HG03159 (cell line): ENCODE data around the gene TSC2.
"Not testable (repeated sequence)": the region's sequence is repeated elsewhere in the genome, so short reads cannot be mapped to it uniquely, and the experiment has no call there.

Experiments used
- ATAC-seq: cut with Tn5 transposase; IDR thresholded peaks from one replicate; pipeline ENCODE4 v1.9.1; 2021; ENCODE audit warnings: mild to moderate bottlenecking, moderate library complexity; ENCODE audit not compliant: unreplicated experiment

TSC2 gene

DNA sequence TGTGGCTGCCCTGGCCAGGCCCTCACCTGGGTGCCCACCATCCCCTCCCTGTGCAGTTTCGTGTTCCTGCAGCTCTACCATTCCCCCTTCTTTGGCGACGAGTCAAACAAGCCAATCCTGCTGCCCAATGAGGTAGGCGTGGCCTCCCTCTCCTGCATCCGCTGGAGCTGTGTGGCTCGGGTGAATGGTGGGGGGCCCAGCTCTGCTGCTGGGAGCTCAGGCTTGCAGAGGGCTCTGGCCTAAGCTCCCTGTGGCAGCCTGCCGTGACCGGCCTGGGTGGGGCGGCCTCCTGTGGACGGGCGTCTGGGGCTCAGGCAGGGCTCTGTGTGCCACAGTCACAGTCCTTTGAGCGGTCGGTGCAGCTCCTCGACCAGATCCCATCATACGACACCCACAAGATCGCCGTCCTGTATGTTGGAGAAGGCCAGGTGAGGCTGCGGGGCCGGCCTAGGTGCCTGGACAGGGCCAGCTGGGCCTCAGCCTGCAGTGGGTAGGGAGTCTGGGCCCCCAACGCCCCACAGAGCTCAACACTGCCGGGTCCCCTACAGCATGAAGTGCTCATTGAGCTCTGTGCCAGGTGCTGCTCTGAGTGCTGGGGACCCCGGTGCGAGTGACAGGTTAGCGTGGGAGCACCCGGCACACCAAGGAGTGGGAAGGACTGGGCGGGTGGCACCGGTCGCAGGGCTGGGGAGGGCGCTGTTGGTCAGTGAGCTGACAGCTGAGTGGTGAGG, 37.3 kb downstream of the TSC2 start:
- ATAC-seq = no peak

DNA sequence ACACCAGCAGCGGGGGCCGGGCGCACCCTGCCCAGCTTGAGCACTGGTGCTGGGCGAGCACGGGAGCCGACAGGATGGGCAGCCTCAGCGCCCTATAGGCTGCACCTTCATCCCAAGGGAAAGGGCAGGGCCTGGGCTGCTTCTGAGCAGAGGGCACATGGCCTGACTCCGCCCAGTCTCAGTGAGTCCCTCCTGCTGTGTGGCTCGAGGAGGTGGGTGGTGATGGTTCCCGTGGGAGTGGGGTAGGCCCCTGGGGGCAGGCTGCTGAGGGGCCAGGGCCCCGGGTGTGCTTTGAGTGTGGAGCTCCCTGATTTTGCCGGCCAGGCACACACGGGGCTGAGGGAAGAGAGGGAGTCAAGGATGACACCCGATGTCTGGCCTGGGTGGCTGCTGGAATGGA, 37.9 kb downstream of the TSC2 start:
- no peak for ATAC-seq

DNA sequence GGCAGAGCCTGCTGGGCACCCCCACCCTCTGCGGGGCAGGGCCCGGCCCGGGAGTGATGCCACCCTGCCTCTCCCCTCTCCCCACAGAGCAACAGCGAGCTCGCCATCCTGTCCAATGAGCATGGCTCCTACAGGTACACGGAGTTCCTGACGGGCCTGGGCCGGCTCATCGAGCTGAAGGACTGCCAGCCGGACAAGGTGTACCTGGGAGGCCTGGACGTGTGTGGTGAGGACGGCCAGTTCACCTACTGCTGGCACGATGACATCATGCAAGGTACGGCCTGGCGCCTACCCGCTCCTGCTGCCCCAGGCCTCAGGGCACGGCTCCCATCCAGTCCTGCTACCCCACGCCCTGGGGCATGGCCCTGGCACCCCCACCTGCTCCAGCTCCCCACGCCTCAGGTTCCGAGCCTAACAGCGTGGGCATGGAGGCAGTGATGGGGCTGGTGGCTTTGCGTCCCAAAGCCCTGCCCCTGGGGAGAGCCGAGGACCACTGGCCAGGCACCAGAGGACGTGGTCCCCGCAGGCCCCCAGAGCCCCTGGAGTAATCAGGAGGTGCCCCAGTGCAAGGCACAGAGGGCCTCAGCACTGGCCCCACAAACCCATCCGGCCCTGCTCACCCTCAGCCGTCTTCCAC, 38.4 kb downstream of the TSC2 start:
- ATAC-seq = no peak

DNA sequence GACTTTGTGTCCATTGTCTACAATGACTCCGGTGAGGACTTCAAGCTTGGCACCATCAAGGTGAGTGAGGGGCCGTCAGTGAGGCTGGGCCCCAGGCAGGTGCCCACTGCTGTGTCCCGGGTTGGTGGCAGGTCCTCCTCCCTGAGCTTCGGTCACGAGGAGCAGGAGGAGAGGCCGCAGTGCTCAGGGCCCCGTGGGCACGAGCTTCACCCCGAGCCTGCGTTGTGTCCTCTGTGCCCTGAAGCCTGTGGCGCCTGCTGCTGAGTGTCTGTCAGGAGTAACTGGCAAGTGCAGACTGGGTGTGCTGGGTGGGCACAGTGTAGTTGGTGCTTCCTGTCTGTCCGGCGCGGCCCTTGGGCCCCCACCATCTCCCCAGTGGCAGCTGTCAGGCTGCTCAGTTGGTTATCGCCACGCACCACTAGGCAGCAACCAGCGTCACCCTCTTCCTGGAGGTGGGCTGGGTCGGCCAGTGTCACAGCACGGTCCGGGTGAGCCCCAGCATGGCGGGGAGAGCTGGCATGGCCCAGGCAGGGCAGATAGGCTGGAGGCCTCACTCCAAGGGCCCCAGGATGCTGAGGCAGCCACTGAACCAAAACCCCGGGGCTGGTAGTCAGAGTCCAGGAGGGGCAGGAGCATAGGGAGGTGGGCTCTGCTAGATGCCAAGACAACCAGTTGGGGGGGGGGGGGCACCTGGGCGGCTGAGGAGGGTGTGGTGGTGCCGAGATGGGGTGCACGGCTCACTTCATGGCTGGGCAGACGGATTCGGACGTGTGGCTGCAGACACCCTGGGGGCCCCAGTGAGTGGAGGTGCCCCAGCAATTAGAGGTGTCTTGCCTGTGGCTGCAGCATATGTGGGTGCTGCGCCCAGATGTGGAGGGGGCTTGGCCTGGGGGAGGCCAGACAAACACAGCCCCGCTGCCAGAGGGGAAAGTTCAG, 39.3 kb downstream of the TSC2 start:
- ATAC-seq = no peak

DNA sequence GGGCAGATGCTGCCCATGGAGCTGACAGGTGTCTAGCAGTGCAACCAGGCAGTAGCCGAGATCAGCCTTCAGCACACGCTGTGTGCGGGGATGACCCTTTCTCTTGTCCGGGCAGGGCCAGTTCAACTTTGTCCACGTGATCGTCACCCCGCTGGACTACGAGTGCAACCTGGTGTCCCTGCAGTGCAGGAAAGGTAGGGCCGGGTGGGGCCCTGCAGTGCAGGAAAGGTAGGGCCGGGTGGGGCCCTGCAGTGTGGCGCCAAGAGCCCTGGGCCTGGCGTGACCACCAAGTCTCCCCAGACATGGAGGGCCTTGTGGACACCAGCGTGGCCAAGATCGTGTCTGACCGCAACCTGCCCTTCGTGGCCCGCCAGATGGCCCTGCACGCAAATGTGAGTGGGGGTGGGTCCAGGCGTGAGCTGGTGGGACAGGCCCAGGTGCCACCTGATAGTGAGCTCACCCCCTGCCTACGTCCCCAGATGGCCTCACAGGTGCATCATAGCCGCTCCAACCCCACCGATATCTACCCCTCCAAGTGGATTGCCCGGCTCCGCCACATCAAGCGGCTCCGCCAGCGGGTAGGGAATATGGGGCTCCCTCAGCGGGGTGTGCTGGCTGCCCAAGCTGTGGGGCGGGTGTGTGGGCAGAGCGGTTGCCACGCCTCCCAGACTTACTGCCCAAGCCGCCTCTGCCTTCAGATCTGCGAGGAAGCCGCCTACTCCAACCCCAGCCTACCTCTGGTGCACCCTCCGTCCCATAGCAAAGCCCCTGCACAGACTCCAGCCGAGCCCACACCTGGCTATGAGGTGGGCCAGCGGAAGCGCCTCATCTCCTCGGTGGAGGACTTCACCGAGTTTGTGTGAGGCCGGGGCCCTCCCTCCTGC, 40.2 kb downstream of the TSC2 start:
- ATAC-seq = no peak

DNA sequence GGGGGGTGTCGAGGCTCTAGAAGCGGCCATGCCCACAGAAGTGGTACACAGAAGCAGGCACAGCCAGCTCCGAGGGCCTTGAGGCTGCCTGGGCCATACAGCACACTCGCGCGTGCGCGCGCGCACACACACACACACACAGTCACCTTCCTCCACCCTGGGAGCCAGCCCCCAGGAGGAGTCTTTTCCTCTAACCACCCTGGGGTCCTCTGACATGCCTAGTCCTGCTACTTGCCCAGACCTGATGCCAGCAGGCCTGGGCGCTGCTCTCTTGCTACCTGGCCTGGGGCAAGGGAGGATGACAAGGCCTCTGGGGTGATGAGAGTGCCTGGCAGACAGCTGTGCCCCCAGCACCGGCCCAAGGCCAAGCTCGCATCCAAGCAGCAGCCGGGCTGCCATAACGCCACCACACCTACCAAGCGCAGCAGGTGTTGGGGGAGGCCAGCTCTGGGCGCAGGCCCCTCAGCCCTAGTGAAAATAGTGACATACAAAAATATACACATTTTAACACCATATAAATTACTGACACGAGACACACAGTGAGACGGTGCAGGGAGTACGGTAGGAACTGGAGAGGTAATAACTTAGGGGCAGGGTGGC, 41.1 kb downstream of the TSC2 start:
- ATAC-seq = no peak

DNA sequence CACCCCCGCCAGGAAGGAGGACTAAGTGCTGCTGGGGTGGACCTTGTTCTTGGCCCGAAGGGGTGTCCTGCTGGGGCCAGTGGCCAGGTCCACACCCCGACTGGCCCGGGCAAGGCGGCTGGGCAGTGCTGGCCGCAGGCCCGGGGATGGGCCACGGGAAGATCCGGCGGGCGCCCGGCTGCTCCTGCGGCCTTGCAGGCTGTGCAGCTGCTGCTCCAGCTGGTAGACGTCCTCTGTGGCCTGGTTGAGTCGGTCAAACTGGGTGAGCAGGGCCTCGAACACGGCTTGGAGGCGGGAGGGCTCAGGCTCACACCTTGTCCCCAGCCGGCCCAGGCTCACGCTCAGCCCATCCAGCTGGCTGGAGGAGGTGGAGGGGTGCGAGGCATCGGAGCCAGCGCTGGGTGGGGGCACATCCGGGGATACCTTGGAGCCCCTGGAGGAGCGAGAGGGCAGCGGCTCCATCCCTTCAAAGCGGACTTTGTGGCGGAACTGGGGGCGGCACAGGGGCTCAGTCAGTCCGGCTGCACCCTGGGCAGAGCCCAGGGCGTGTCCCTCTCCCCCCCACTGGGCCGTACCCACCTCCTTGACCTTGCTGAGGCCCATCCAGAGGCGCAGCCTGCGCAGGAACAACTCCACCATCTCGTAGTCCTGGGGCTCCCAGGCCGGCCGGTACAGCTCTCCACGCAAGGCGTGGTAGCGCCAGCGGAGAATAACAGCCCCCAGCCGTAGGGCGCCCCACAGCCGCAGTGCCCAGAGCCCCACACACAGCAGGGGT, 42.1 kb downstream of the TSC2 start:
- ATAC-seq = no peak

DNA sequence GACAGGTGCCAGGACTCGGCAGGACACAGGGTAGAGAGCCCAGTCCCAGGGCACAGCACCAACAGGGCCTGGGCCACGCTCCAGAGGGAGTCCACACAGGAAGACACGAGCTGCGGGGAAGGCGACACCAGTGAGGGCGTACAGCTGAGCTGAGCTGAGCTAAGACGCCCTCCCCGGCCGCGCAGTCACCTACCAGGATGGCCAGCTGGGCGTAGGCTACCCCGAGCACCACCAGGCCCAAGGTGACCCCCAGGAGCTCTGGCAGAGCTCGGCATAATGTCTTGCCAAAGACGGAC, 42.6 kb downstream of the TSC2 start:
- ATAC-seq = no peak

DNA sequence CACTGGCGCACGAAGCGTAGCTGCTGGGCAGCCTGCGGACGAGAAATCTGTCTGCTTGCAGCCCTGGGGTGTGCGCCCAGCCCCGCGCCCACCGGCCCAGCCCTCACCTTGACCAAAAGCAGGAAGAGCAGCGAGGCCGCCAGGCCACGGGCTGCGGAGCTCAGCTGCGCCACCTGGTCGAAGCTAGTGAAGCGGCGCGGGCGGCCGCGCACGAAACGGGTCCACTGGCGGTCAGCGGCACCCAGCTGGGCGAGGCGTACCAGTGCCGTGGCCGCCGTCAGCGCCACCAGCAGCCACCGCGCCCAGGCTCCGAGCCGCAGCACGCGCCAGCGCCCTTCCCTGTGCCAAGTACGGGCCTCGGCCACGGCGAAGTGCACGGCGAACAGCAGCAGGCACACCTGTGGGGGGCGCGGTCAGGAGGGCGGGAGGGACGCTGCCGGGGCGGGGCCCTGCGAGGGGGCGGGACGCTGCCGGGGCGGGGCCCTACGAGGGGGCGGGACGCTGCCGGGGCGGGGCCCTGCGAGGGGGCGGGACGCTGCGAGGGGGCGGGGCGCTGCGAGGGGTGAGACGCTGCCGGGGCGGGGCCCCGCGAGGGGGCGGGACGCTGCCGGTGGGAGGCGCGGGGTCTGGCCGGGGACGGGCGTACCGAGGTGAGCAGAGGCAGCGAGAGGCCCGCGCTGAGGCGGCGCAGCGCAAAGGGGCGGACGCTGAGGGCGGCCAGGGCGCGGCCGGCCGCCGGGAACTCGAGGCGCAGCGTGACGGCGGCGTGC, 43.2 kb downstream of the TSC2 start:
- no peak for ATAC-seq

DNA sequence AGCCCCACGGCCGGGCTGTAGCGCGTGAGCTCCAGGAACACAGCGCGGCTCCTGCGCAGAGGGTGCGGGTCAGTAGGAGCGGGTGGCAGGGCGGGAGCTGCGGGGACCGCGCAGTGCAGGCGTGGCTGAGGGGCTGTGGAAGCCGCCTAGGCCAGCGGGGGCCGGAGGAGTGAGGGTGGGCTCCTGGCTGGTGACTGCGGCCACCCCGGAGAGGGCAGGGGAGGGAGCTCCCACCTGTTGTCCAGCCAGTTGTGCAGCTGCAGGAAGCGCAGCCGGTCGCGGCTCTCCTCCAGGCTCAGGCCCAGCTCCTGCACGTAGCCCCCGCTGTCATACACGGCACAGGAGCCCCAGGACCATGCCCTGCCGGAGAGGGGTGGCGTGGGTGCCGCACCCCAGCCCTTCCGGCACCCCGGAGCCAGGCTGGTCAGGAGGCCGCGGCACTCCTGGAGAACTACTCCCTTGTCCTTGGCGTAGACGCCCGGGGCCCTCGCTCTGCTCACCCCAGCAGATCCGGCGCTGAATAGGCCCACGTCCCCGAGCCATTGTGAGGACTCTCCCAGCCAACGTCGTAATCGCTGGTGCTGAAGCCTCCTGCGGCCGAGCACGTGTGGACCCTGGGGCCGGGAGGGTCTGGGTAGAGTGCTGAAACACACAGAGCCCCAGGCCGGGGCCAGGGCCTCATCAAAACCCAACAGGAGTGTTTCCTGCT, 43.9 kb downstream of the TSC2 start:
- no peak for ATAC-seq

DNA sequence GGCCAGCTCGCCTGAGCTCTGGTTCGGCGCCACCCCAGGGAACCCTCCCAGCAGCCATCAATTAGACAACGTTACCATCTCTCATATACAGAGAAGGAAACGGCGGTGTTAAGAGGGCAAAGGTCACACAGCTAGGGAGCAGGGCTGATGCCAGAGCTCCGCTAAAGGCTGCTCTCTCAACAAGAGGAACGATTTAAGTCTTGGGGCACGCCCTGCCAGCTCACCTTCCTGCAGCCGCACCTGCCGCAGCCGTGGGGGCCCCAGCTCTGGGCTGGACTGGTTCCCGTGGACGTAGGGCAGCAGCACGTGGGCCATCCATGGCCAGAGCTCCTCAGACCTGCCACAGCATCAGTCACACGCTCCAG, 44.5 kb downstream of the TSC2 start:
- no peak for ATAC-seq

DNA sequence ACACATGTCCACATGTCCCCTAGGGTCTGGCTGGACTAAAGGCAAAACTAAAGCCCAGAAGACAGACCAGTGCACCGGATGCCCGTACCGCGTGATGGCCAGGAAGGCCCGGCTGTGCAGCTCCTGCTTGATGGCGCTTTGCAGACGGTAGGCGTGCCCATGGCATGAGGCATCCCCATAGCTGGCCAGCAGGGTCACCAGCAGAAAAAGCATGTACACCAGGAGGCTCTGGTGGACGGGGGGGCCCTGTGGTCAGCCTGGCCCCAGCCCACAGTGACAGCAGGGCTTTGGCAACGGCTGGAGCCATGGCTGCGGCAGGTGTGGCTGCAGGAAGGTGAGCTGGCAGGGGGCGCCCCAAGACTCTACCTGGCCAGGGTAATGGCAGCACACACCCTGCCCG, 45.1 kb downstream of the TSC2 start:
- ATAC-seq = no peak

DNA sequence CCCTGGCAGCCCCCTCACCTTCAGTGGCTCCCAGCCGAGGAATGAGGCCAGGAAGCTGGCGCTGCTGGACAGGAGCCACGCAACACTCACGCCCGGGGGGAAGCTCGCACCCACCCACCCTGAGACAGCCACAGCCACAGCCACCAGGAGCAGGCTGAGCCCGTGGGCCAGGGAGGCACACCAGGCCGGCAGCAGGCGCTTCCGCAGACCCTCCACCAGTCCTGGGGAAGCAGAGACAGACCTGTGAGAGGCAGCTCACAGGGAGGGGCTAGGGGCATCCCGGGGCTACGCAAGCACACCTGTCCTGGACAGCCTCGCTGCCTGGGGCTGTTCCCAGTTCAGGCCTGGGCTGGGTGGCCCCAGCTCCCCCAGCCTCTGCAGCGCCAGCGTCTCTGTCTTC, 46.0 kb downstream of the TSC2 start:
- no peak for ATAC-seq

DNA sequence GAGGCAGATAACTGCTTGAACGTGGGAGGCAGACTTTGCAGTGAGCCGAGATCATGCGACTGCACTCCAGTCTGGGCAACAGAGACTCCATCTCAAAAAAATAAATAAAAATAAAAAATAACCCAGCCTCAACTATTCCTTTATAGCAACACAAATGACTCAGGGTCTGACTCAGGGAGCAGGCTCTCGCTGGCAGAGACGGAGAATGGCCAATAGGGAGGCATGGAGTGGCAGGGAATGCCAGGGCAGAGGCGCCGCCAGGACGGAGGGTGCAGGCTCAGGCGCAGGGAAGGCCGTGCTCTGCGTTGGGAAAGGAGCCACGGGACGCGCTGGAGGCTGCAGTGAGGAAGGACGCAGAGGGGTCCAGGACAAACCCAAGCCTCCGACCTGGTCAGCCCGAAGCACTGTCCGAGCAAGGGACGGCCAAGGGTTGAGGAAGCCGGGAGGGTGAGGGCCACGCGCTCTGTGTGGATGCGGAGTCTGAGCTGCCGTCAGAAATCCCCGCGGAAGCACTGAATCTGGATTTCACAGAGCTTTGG, 47.6 kb downstream of the TSC2 start:
- no peak for ATAC-seq

DNA sequence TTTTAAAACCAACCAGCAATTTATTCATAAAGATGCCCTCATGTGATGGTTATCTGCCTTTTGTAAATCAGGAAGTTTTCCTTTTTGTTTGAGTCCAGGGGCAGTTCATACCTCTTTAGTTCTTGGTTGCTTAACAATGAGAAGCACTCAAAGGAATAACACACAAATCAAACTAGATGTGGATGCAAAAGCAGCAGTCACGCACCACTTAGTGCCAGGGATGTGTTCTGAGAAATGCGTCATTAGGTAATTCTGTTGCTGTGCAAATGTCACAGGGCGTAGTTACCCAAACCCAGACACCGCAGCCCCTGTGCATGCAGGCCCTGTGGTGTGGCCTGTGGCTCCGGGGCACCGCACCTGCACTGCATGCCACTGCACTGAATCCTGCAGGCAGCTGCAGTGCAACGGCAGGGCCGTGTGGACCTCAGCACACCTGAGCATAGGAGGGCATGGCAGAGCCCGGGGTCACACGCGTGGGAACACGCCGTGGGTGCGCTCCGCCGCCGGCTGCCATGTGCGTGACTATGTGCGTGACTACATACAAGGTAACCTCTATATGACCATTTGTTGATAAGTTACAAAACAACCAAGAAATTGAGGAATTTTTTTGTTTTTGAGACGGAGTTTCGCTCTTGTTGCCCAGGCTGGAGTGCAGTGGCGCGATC, 48.3 kb downstream of the TSC2 start:
- no peak for ATAC-seq

DNA sequence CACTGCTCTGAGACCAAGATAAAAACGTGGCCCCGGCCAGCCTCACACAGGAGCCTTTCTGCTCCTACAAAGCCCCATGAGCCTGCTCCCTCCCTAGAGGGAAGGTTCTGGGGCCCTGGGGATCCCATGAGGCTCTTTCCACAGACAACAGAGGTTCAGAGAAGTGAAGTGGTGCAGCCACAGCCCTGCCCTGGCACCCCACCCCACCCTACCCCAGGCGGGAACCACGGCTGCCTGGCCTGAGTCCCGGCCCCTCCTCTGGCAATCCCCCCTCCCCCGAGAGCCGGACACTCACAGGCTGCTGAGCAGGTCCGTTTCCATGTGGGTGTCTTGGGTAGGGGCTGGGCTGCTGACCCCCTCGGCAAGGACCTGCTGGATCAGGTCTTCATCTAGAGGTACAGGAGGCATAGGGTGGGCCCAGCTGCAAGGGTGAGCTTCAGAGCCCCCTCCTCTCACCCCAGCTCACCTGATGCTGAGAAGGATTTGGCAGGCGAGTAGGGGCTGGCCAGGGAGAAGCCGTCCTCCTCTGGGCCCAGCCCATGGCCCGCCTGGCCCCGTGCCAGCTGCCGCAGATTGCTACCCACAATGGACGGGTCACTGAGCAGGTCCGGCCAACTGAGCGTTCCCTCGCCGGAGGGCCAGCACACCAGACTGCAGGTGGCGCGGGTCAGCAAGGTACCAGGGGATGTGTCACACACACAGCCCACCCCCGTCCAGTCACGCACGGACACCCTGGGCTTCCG, 49.2 kb downstream of the TSC2 start:
- ATAC-seq = no peak

DNA sequence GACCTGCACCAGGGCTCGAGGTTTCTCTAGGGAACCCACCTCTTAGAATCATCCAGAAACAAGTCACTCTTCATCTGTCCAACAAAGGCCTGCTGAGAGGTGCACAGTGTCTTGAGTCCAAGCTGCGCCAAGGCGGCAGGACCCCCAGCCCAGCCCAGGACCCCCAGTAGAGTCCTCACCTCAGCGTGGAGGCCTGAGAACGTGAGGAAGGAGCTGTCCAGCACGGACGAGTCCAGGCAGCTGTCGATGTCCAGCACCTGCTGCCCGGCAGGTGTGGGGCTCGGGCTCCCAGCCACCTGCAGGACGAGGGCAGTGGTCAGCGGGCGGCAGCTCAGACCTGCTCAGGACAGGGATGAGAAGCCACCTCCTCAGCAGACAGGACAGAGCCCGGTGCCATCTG, 49.9 kb downstream of the TSC2 start:
- not testable (repeated sequence) for ATAC-seq
